ENCODE measurements around the gene POLR1E. TPM values are rescaled to one million over a fixed set of nuclear protein-coding genes. Genes with fewer than 3 reads are reported as not detected.

Gene POLR1E
- total and polyA plus RNA-seq, 9 of the 15 experiments (the other 6 are each of a cell fraction or from before 2014, with no cell fraction given), result 18.9 to 102 (median 74.4) TPM

- no peak; the same call in 1 of the 2 replicates for TF ChIP-seq ZBTB33 (CRISPR knock-in tag; IDR thresholded peaks at IDR 0.05)
- no peak for TF ChIP-seq MTA2 (IDR thresholded peaks at IDR 0.05; ENCODE audit: low read depth)
- TF ChIP-seq ERF (CRISPR knock-in tag; IDR thresholded peaks at IDR 0.05), result peak; percentile 19; the same call in 1 of the 2 replicates
- no peak for TF ChIP-seq HIVEP1 (CRISPR knock-in tag; IDR thresholded peaks at IDR 0.05)
- TF ChIP-seq ETS2 (tag; IDR thresholded peaks at IDR 0.05; ENCODE audit: borderline replicate concordance, poor library complexity, severe bottlenecking), result no peak
- TF ChIP-seq HES1 (IDR thresholded peaks at IDR 0.05; ENCODE audit: low read depth), result no peak
- TF ChIP-seq MBD2 (IDR thresholded peaks at IDR 0.05; ENCODE audit: borderline replicate concordance, low read depth), result peak; percentile 41; the same call in 1 of the 2 replicates
- TF ChIP-seq TSHZ1 (CRISPR knock-in tag; IDR thresholded peaks at IDR 0.05), result no peak
- no peak for TF ChIP-seq ID3 (CRISPR knock-in tag; IDR thresholded peaks at IDR 0.05)
- TF ChIP-seq ID3 (tag; IDR thresholded peaks at IDR 0.05), result no peak
- TF ChIP-seq POLR2G (IDR thresholded peaks at IDR 0.05; ENCODE audit: low read depth, low read length), result peak; percentile 80
- TF ChIP-seq HNRNPUL1 (IDR thresholded peaks at IDR 0.05; ENCODE audit: low read length), result 0 out of 2 replicates have a peak, but pooled peaks have one; percentile 11
- TF ChIP-seq L3MBTL2 (IDR thresholded peaks at IDR 0.05), result peak; percentile 54
- TF ChIP-seq ZNF445 (CRISPR knock-in tag; IDR thresholded peaks at IDR 0.05; ENCODE audit: low read depth), result no peak
- no peak for TF ChIP-seq ZNF3 (CRISPR knock-in tag; IDR thresholded peaks at IDR 0.05)
Observed at GRCh38 chr9:37466037-37466709, 19.6 kb upstream of the POLR1E start (continued).

Data from K562 (cell line).